ENCODE measurements around the gene NAV2.

NAV2 gene

DNA sequence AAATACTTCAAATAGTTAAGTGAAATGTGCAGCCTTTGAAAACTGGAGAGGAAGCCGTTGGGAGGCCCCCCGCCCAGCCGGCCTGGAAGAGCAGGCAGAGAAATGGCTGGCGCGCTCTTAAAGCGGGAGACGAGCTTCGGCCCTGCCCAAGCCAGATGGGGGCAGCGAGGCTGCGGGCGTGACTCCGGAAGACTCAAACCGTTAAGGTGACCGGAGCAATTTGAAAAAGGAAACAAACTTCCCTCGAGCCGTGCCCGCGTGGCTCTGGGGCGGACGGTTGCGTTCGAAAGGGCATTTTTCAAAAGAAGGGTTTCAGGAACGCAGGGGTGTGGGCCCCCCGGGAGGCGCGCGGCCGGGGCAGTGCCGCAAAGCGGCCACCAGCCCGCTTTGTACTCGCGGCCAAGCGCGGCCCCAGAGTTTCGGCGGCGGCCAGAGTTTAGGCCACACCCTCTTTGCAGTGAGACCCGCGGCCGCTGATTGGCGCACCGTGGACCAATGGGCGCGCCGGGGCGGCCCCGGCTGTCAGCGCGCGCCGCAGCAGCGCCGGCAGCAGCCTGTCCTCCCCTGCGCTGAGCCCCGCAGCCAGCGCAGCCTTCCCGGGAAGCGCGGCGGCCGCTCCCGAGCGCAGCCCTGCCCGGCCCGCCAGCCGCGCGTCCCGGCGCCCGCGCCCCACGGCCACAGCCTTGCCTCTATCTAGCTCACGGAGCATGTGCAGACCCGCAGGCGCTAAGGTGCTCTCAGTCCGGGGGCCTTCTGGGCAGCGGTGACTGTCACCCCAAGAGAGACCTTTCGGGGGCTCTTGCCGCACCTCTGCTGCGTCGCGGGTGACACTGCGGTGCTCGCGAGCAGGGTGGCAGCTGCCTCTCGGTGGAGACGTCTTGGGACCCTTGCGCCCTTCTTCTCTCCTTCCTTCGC, at the start of gene NAV2:
Gene NAV2 (plus strand): TSS at position 557 of the 915 bp plus-strand sequence. CDS start 859 bp downstream, outside the sequence.
- DNase-seq = peak; percentile 66 to 69

DNA sequence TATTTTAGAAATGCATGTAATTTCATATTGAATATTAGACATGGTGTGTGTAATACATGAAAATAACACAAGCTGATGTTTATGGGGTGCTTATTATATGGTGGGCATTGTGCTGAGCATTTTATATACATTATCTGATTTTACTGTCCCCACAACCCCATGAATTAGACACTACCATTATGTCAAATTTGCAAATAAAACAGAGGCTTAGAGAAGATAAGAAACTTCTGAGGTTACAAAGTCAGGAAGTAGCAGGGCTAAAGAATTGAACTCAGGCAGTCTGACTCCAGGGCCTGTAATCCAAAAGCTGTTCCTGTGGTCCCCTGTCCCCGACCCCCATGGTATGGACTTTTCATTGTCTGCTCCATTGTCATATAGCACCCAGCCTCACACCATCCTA, 49.4 kb upstream of the NAV2 start:
- no peak for DNase-seq

- DNase-seq = no peak
Measured at GRCh38 chr11:19664886-19665548, 47.6 kb upstream of the NAV2 start.

GRCh38 chr11:19666951-19667350, 45.7 kb upstream of the NAV2 start:
- no peak for DNase-seq

- DNase-seq = no peak
Measured at GRCh38 chr11:19669511-19669910, 43.1 kb upstream of the NAV2 start.

DNA sequence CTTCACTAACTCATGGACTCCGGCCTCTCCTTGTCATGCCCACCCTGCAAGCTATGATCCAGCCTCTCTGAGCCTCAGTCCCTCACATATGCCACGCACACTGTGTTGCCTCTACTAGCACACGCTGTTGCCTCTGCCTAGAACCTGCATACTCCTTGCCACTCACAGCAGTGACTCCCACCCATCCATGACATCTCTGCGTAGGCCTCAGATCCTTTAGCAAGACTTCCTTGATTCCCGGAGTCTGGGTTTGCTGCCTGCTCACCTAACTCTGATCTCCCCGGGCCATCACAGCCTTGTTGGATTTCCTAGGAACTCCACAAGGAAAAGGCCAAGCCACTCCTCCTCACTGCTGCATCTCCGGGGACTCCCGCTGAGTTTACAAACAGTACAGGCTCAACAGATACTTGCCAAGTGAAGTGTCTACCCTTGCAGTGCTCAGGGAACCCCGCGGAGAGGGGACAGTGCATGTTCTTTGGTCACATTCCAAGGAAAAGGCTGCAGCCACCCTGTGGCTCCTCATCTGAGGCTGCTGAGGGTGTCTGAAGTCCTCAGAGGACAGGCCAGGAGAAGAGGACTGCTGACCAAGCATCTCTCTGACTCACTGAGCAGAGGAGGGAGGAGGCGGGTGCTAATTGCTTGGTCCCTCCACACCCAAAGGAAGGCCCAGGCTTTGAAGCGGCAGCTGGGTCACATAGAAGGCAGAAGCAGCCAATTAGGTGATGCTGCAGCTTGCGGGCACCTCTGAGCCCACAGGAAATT, 42.4 kb upstream of the NAV2 start:
- no peak for DNase-seq

DNA sequence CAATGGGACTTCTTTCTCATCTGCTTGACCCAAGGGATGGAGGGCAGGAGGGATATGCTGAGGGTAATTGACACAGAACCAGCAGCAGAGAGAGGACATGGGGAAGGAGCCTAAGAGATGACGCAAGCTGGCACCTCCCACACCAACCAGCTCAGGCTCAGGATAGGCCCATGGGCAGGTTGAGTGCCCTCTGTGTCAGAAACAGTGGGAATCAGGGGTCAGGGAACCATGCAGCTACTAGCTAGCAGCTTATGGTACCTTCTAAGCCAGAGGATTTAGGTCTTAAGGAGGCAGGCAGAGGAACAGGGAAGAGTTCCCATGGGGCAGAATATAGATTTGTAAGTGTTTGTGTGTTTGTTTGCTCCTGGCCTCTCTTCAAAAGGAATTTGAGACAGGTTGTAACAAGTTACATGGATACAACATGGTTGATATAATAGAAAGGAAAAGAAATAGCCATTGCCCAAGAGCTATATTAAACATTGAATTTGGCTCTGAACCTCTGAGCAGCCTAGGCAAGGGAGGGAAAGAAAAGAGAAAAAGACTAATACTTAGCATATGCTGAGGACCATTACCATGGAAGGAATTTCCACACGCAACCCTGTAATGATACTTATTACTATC, 39.9 kb upstream of the NAV2 start:
- DNase-seq = no peak

- no peak for DNase-seq
Measured at GRCh38 chr11:19673924-19674729, 38.5 kb upstream of the NAV2 start.

DNA sequence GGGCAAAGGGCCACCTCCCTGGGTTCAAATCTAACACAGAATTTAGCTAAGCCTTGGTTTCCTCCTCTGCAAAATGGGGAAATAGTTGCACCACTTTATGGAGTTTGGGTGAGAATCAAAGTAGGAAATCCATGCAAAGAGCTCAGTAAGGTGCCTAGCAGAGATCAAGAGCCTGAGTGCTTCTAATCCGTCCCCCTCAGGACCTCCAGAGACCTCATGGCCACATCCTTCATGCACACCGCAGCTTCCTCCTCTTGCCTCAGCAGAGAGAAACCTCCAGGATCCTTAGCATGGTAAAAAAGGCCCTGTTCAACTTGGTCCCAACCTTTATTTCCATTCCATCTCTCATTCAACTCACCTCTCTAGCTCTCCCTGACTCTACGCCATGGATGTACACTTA, 37.8 kb upstream of the NAV2 start:
- no peak for DNase-seq

- no peak for DNase-seq
Measured at GRCh38 chr11:19675397-19675796, 37.2 kb upstream of the NAV2 start.

DNA sequence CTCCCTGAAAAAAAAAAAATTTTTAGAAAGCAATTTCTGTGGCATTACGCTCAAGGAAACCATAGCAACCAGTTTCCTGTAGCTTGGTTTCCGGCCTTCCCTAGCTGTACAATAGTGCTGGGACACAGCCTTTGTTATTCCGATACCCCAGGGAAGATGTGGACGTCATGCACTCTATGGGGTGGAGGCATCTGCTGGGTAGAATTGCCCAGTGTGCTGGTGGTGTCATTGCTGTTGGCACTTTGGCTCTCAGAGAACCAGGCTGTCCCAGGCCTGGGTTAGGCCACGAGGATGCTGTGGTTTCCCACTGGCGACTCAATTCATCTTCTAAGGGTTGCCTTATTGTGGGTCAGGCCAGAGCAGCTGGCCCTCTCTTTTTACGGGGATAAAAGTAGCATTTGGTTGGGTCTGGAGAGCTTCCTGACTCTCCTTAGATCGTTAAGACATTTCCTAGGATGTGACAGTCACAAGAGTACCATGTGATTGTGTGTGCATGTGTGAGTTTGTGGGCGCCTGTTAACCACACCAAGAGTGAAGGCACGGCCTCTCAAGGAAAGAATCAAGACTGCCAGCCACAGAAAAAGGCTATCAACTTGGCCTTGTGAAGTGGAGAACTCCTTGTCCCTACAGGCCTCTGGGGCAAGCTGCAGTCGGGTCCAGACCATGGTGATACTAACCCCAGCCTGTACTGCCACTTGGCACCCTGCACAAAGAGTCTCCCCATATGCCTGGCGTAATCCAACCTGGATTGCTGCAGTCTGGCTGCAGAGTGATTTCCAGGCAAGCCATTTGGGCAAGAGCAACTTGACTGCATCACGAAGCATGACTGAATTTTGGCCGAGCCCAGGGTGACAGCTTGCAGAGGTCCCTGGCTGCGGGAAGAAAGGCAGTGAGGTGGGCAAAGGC, 35.9 kb upstream of the NAV2 start:
- no peak for DNase-seq

GRCh38 chr11:19677381-19678080, 35.1 kb upstream of the NAV2 start:
- no peak for DNase-seq

- no peak for DNase-seq
Measured at GRCh38 chr11:19679952-19680828, 32.4 kb upstream of the NAV2 start.

DNA sequence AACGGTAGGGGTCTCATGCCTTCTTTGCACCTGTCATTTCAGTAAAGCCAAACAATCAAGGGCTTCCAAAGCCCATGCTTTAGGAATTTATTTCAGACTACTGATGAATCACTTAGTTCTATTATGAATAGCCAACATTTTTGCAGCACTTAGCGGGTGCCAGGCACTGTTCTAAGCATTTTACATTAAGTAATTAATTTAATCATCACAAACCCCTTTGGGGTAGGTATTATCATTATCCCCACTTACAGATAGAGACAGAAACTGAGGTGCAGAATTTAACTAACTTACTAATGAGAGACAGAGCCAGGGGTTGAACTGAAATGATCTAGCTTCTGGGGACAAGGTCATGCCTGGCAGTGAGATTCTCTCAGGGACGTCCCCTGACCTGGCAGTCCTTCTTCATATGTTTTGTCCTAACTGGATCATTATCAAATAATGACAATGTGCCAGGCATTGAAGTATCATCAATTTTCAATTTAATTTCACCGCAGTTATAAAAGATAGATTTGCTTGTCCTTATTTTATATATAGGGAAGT, 31.7 kb upstream of the NAV2 start:
- no peak for DNase-seq

DNA sequence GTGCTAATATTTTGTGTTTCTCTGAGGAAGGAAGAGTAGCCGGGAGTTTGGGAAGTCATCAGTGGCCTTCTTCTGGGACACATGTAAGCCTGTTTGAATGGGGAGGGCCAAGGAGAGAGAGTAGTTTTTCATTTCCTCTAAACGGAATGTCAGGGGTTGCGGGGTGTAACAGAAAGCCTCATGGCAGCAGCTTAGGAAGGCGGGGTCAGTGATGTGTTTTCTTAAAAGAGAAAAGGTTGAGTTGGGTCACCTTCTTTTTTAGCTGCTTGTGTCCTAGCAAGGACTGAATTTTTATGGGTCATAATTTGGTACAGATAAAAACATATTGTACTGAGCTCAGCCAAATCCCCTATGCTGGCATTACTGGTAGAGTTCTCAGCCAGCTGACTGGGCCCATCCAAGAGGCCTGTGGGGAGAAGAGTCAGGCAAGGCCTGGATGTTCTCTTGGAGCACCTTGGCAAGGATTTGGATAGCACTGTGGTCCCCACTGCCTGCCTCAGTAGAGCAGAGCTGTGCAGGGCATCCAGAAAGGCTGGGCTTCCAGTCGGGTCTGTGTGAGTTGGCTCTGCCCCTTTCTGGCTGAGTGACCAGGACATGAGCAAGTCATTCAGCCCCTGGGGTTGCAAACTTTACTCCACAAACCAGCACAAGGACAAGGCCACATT, 29.4 kb upstream of the NAV2 start:
- DNase-seq = no peak

- no peak for DNase-seq
Measured at GRCh38 chr11:19683862-19684491, 28.7 kb upstream of the NAV2 start.

GRCh38 chr11:19686234-19686633, 26.4 kb upstream of the NAV2 start:
- no peak for DNase-seq

- DNase-seq = no peak
Measured at GRCh38 chr11:19687392-19687791, 25.2 kb upstream of the NAV2 start.
